Upper lobe of left lung (tissue), 6 donors: Measurements from ENCODE around the gene MPRIP. TPM values are rescaled to one million over a fixed set of nuclear protein-coding genes. Genes with fewer than 3 reads are reported as not detected.
A peak's percentile ranks its signal among the peaks of the same experiment; 100 is the strongest.

Experiments
- ATAC-seq, 2 donors: fragments of 200-7000 bp; cut with Tn5 transposase; one replicate each; pipeline ENCODE4 v1.9.1; 2022; ENCODE audit warnings: mild to moderate bottlenecking in 2 of 2, moderate library complexity in 2 of 2; ENCODE audit not compliant: low FRiP score in 2 of 2
- DNase-seq, 2 donors: peaks; one replicate each; pipeline ENCODE4 v3.0.0-alpha.2; 2019 to 2020
- H3K27ac ChIP-seq, 4 donors: fragments of 200-600 bp; sonication (generic); one replicate each; pipeline ENCODE4 v1.5.1; 2016 to 2019
- H3K27me3 ChIP-seq, 4 donors: fragments of 200-600 bp; sonication (generic); one replicate each; pipeline ENCODE4 v1.5.1; 2017 to 2019
- H3K36me3 ChIP-seq, 4 donors: fragments of 200-600 bp; sonication (generic); one replicate each; pipeline ENCODE4 v1.5.1; 2016 to 2019
- H3K4me1 ChIP-seq, 4 donors: fragments of 200-600 bp; sonication (generic); one replicate each; pipeline ENCODE4 v1.5.1; 2018 to 2019
- H3K4me3 ChIP-seq, 4 donors: fragments of 200-600 bp; sonication (generic); one replicate each; pipeline ENCODE4 v1.5.1; 2017 to 2019; ENCODE audit warnings: mild to moderate bottlenecking in 2 of 4, moderate library complexity in 1 of 4
- H3K9me3 ChIP-seq, 4 donors: fragments of 200-600 bp; sonication (generic); one replicate each; pipeline ENCODE4 v1.5.1; 2018 to 2019
- EP300 ChIP-seq, 4 donors: sonication (generic); formaldehyde crosslinking; IDR thresholded peaks; one replicate each; pipeline ENCODE4 v1.5.1; 2017; ENCODE audit warnings: antibody characterized with exemption in 4 of 4, control low read depth in 2 of 4
- POLR2A ChIP-seq, 4 donors: fragments of 450-650 bp; IDR thresholded peaks; one replicate each; pipeline ENCODE4 v1.5.1; 2016 to 2017; ENCODE audit warnings: antibody characterized with exemption in 4 of 4, mild to moderate bottlenecking in 2 of 4
- POLR2AphosphoS5 ChIP-seq, 2 donors: sonication (generic); formaldehyde crosslinking; IDR thresholded peaks; one replicate each; pipeline ENCODE4 v1.5.1; 2017; ENCODE audit warnings: antibody characterized with exemption in 2 of 2
- WGBS, 2 donors: methylation state at CpG; one replicate each; pipeline ENCODE4 v1.1.5; 2017 to 2018; 5-methylcytosine and 5-hydroxymethylcytosine counted together
- total RNA-seq, 6 donors: library from RNA; depleted of rRNA in 4 of 6; stranded (reverse); fragments of >200 nt in 4 of 6; gene quantifications; one replicate each; pipeline versions ENCODE4 v1.1.0 to v1.2.1, GENCODE V29; 2016 to 2021
- TF ChIP-seq, protein P1 (sequence below), 6 experiments: fragments of 450-650 bp in 4 of 6; fragments of 200-600 bp in 2 of 6; sonication (generic) in 2 of 6; IDR thresholded peaks; one replicate each; pipeline ENCODE4 v1.5.1; 2016 to 2019; ENCODE audit warnings: antibody characterized with exemption in 6 of 6
- donor health status: DM: no; HTN: no; CAD: no; lungs with moderate emphysema.
- donor health status: DM: no; HTN: yes; CAD: no; lungs with severe emphysema.

The MPRIP gene
- total RNA-seq, 6 donors from 2014 or later, result 201 to 380 (median 285) TPM

DNA sequence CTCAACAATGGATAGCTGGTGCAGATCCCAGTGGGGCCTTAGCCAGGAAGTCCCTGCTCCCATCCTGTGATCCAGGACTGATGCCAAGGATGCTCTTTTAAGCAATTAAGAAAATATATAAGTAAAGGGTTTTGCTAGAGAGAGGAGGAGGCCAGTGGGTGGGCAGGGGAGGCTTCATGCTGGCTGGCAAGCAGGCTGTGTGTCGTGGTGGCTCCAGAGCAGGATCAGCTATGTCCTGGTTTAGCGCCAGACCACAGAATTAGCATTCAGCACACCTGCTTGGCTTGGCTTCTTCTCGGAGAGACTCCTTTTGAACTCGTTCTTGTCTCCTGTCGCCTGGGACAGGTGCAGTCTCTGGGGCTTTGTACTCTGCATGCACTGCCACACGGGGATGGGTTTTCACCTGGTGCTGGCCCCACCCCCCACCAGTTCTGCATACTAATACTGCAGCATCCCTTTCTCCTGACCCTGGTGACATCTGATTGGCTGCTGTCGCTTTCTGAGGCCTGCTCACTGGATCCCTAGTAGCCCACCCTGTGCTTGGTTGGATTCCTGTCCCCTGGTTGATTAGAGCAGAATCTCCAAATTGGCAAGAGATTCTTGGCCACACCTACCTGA lies 97.8 kb downstream of the MPRIP start:
- H3K4me1 ChIP-seq, result peaks cover 0 to 16% (median 11%) of the 10 kb centered on the region in 4 donors
- ATAC-seq (no peak), DNase-seq (no peak)
- peaks cover 30 to 100% (median 86%) of the 10 kb centered on the region in 4 donors for H3K36me3 ChIP-seq
- peak overlapping the region in 2 of 4 donors; percentile 11 to 67 for H3K27ac ChIP-seq
- no peaks in the 10 kb centered on the region for H3K27me3 ChIP-seq
- no peak overlapping the region for H3K4me3 ChIP-seq
- TF ChIP-seq POLR2A (IDR thresholded peaks at IDR 0.05) (no peak), POLR2AphosphoS5 (IDR thresholded peaks at IDR 0.05) (no peak), EP300 (IDR thresholded peaks at IDR 0.05) (no peak)
- TF ChIP-seq, protein P1, sequence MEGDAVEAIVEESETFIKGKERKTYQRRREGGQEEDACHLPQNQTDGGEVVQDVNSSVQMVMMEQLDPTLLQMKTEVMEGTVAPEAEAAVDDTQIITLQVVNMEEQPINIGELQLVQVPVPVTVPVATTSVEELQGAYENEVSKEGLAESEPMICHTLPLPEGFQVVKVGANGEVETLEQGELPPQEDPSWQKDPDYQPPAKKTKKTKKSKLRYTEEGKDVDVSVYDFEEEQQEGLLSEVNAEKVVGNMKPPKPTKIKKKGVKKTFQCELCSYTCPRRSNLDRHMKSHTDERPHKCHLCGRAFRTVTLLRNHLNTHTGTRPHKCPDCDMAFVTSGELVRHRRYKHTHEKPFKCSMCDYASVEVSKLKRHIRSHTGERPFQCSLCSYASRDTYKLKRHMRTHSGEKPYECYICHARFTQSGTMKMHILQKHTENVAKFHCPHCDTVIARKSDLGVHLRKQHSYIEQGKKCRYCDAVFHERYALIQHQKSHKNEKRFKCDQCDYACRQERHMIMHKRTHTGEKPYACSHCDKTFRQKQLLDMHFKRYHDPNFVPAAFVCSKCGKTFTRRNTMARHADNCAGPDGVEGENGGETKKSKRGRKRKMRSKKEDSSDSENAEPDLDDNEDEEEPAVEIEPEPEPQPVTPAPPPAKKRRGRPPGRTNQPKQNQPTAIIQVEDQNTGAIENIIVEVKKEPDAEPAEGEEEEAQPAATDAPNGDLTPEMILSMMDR (IDR thresholded peaks at IDR 0.05), result no peak
- no peaks in the 10 kb centered on the region for H3K9me3 ChIP-seq
- 79% methylated on average over 7 of the region's 7 CpGs for WGBS, 2 donors

DNA sequence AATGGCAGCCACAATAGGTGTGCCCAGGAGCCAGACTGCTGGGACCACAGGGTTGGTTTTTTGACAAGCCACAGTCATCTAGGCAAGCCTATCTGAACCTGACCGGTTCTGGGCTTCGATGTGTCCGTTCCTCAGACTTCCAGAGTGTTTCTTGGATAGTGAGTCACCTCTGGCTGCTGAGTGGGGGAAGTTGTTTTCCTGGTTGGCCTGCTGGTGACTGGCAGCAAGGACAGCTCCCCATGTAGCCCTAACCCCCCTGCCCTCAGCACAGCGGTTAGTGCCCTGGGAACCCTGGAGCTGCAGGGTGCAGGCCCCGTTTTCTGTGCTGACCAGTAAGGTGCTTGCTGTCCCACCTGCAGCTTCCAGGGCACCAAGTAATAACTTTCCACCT lies 98.3 kb downstream of the MPRIP start:
- no peak for TF ChIP-seq POLR2AphosphoS5 (IDR thresholded peaks at IDR 0.05)
- TF ChIP-seq, protein P1 (IDR thresholded peaks at IDR 0.05), result peak in 2 of 6 experiments; percentile 7 to 14
- Histone ChIP-seq H3K27ac (peak overlapping the region in 2 of 4 donors; percentile 11 to 67), H3K4me3 (no peak overlapping the region), H3K9me3 (no peaks in the 10 kb centered on the region), H3K36me3 (peaks cover 30 to 100% (median 91%) of the 10 kb centered on the region in 4 donors), H3K4me1 (peaks cover 0 to 16% (median 11%) of the 10 kb centered on the region in 4 donors), H3K27me3 (no peaks in the 10 kb centered on the region)
- WGBS, 2 donors, result 72 to 92% methylated on average over 2 to 5 of the region's 5 CpGs
- ATAC-seq (peak in 1 of 2 donors; percentile 5), DNase-seq (no peak)

DNA sequence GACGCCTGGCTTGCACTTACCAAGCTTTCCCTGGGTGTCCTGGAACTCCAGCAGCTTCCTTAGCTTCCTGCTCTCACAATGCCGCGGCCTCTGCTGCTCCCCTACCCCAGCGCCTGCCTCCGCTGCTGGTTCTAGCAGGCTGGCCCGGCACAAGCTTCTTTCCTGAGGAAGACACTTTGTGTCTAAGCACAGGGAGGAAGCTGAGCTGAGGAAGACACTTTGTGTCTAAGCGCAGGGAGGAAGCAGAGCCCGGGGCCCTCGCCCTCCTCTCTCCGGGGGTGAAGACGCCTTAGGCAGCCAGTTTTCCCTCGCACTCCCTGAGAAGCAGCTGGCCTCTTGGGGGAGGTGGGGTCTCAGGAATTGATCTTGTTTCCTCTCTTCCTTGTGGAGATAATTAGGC lies 99.0 kb downstream of the MPRIP start:
- no peaks in the 10 kb centered on the region for H3K27me3 ChIP-seq
- ATAC-seq (no peak), DNase-seq (no peak)
- H3K36me3 ChIP-seq, result peaks cover 34 to 100% (median 92%) of the 10 kb centered on the region in 4 donors
- H3K27ac ChIP-seq, result peak overlapping the region in 2 of 4 donors; percentile 14 to 67
- WGBS, 2 donors, result 69 to 86% methylated on average over 12 of the region's 12 CpGs
- no peaks in the 10 kb centered on the region for H3K9me3 ChIP-seq
- H3K4me1 ChIP-seq, result peaks cover 0 to 16% (median 11%) of the 10 kb centered on the region in 4 donors
- TF ChIP-seq POLR2AphosphoS5 (IDR thresholded peaks at IDR 0.05), result no peak
- no peak for TF ChIP-seq EP300 (IDR thresholded peaks at IDR 0.05)
- no peak for TF ChIP-seq POLR2A (IDR thresholded peaks at IDR 0.05)
- TF ChIP-seq, protein P1 (IDR thresholded peaks at IDR 0.05), result no peak
- H3K4me3 ChIP-seq, result no peak overlapping the region

DNA sequence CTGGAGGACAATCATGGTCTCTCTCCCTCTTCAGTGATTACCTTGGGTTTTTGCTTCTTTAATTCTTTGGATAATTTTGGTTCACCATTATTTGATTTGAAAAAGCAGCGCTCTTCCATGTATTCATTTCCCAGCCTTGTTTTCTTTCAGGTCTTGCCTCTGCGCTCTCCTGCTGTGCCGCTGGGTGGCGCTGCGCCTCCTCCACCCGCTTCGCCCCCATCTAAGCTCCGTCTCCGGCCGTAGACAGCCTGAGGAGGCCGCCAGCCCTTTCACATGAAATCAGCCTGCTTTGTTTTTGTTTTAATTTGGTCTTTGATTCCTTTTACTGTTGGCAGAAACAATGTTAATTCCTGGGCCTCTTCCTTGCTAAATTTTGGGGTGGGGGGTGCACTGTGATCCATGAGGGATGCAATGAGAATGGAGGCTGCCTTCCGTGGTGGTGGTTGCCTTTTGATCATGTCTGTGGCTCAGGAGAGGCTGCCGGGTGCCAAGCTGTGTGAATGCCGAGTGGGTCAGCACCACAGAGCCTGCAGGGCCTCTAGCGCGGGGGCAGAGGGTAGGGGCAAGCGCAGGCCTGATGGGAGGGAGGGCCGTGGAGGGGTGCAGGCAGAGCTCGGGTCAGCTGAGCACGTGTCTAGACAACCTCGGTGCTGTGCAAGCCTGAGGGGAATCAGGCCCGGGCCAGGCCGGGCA lies 99.7 kb downstream of the MPRIP start:
- Histone ChIP-seq H3K36me3 (peaks cover 39 to 100% (median 92%) of the 10 kb centered on the region in 4 donors), H3K27ac (peak overlapping the region in 1 of 4 donors; percentile 67)
- DNase-seq, result peak in 1 of 2 donors; percentile 91

More for the DNA sequence above, 99.7 kb downstream of the MPRIP start:
- no peak for ATAC-seq
- Histone ChIP-seq H3K4me3 (no peak overlapping the region), H3K4me1 (peaks cover 0 to 16% (median 11%) of the 10 kb centered on the region in 4 donors), H3K9me3 (no peaks in the 10 kb centered on the region), H3K27me3 (no peaks in the 10 kb centered on the region)
- no peak for TF ChIP-seq POLR2AphosphoS5 (IDR thresholded peaks at IDR 0.05)
- TF ChIP-seq, protein P1 (IDR thresholded peaks at IDR 0.05), result peak; percentile 45 to 69 (median 61)
- no peak for TF ChIP-seq POLR2A (IDR thresholded peaks at IDR 0.05)
- 68 to 70% methylated on average over 21 to 23 of the region's 23 CpGs for WGBS, 2 donors
